Panc1 (cell line): ENCODE measurements around the gene DCBLD2. TPM values are rescaled to one million over a fixed set of nuclear protein-coding genes. Genes with fewer than 3 reads are reported as not detected.

Source experiments
- ATAC-seq: fragments of 200-7000 bp; cut with Tn5 transposase; 2 replicates; pipeline ENCODE4 v1.9.1; 2020; ENCODE audit warnings: mild to moderate bottlenecking, moderate library complexity
- BruUV-seq: library from RNA; stranded (reverse); fragments of 400-500 nt; replicated peaks from 2 replicates; lab custom pipeline; 2021; lab: Mats Ljungman, UMichigan
- CTCF ChIA-PET: fragments of 300-600 bp; sonication (Branson Sonifier 250); formaldehyde crosslinking; loops from one replicate; lab custom pipeline; 2022; ENCODE audit warnings: antibody characterized with exemption; lab: Charles Lee
- POLR2A ChIA-PET: fragments of 300-600 bp; sonication (Branson Sonifier 250); formaldehyde crosslinking; loops from one replicate; lab custom pipeline; 2022; ENCODE audit warnings: antibody characterized with exemption; lab: Charles Lee
- DNase-seq: peaks from one replicate; pipeline ENCODE4 v3.0.0-alpha.2; 2010; ENCODE audit warnings: low read depth, low spot score
- H3K27ac ChIP-seq: 2 replicates; pipeline ENCODE4 v1.5.1; 2011; ENCODE audit warnings: mild to moderate bottlenecking, low read length, inconsistent platforms
- H3K27me3 ChIP-seq: fragments of 200-500 bp; sonication (Bioruptor generic); 2 replicates; pipeline ENCODE4 v1.6.0; 2014; ENCODE audit warnings: low read length, inconsistent platforms; ENCODE audit not compliant: control insufficient read depth, insufficient read depth
- H3K36me3 ChIP-seq: fragments of 200-500 bp; sonication (Bioruptor generic); 2 replicates; pipeline ENCODE4 v1.5.1; 2014; ENCODE audit warnings: inconsistent platforms, mild to moderate bottlenecking, low read length, moderate library complexity; ENCODE audit not compliant: control insufficient read depth, insufficient read depth
- H3K4me1 ChIP-seq: 2 replicates; pipeline ENCODE4 v1.5.1; 2011; ENCODE audit warnings: inconsistent platforms, mild to moderate bottlenecking, low read length, moderate library complexity; ENCODE audit not compliant: control insufficient read depth, insufficient read depth
- H3K4me3 ChIP-seq, 2 experiments: 2 replicates each; pipeline ENCODE4 v1.5.1; 2011 to 2012; ENCODE audit warnings: low read depth in 2 of 2, low read length in 2 of 2, mild to moderate bottlenecking in 2 of 2, inconsistent platforms in 1 of 2, moderate library complexity in 1 of 2
- H3K9me3 ChIP-seq: fragments of 200-500 bp; sonication (Bioruptor generic); 2 replicates; pipeline ENCODE4 v1.5.1; 2014; ENCODE audit warnings: low read depth, mild to moderate bottlenecking, inconsistent platforms, low read length, moderate library complexity; ENCODE audit not compliant: control insufficient read depth, insufficient read depth
- POLR2AphosphoS5 ChIP-seq: IDR thresholded peaks from 2 replicates; pipeline ENCODE4 v1.6.1; 2012; ENCODE audit warnings: mild to moderate bottlenecking, low read depth, low read length, moderate library complexity
- REST ChIP-seq, 2 experiments: IDR thresholded peaks; 2 replicates each; pipeline ENCODE4 v1.6.1; 2011 to 2012; ENCODE audit warnings: low read depth in 2 of 2, control low read depth in 1 of 2, low read length in 1 of 2, mild to moderate bottlenecking in 1 of 2, moderate library complexity in 1 of 2; ENCODE audit not compliant: insufficient read depth in 1 of 2
- SIN3A ChIP-seq: IDR thresholded peaks from 2 replicates; pipeline ENCODE4 v1.6.1; 2012; ENCODE audit warnings: low read depth, mild to moderate bottlenecking, low read length, moderate library complexity, borderline replicate concordance; ENCODE audit not compliant: insufficient read depth
- TCF7L2 ChIP-seq: IDR thresholded peaks from 2 replicates; pipeline ENCODE4 v1.6.1; 2011; ENCODE audit warnings: mild to moderate bottlenecking, low read depth, low read length, inconsistent platforms
- in situ Hi-C: cut with HindIII; loops from 2 replicates; pipeline ENCODE4 v1.10.0; 2016; ENCODE audit warnings: low sequenced_read_pairs, low pct_unique_long_range_greater_than_20kb
- intact Hi-C: fragments of 100-400 bp; cut with micrococcal nuclease; formaldehyde crosslinking; loops from one replicate; pipeline ENCODE4 v1.10.0; 2022; ENCODE audit not compliant: unreplicated experiment
- total RNA-seq: library from RNA; stranded (reverse); gene quantifications from one replicate; pipeline ENCODE4 v1.2.1, GENCODE V29; 2021; ENCODE audit not compliant: unreplicated experiment

Gene DCBLD2
- total RNA-seq, 1 experiment from 2014 or later = 54.4 TPM

DNA sequence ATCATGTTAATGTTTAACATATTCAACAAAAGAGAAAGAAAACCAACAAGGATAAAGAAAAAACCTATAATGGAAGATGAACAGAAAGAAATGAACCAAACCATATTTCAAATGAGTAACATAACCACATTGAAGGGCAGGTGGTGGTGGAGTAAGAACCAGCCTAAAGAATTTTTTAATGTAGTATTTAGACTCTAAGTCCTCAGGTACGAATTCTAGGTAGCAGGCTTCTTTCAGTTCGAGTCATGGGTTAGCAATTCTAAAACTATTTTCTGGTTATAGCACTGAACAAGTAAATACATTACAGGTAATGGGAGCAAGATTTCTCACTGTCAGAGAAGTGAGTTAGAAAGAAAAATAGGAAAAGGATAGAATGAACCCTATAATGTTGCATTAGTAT, 24.4 kb downstream of the DCBLD2 start:
- ChIA-PET CTCF (no interaction called here), POLR2A (no interaction called here)
- Histone ChIP-seq H3K9me3 (no peaks in the 10 kb centered on the region), H3K27me3 (no peaks in the 10 kb centered on the region), H3K4me3 (no peak overlapping the region), H3K27ac (no peak overlapping the region), H3K4me1 (no peaks in the 10 kb centered on the region; the same call in 1 of the 2 replicates), H3K36me3 (no peaks in the 10 kb centered on the region)
- DNase-seq = no peak
- no peak for TF ChIP-seq REST (IDR thresholded peaks at IDR 0.05; ENCODE audit: insufficient read depth in 1 of 2, low read depth in 2 of 2, low read length in 1 of 2)
- no TSS peak for BruUV-seq
- intact Hi-C loops = no loop called here
- no peak for ATAC-seq
- in situ Hi-C loops = no loop called here

DNA sequence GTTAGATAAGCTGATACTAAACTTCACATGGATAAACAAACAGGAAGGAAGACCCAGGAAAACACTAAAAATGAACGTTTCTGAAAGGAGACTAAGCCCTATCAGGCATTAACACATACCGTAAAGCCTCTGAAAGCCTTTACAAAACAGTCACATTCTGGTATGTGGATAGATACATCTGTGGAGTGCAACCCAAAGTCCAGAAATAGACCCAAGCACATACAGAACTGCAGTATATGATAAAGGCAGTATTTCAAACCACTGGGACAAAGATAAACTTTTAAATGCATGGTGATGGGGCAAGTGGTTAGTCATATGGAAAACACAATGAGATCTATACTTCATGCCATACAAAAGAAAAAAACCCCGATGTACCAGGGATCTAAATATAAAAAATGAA, 26.0 kb downstream of the DCBLD2 start:
- no TSS peak for BruUV-seq
- TF ChIP-seq SIN3A = no peak
- DNase-seq = no peak
- intact Hi-C loops (no loop called here), in situ Hi-C loops (no loop called here)
- no peak overlapping the region for H3K4me3 ChIP-seq
- H3K27me3 ChIP-seq = no peaks in the 10 kb centered on the region
- CTCF ChIA-PET = no interaction called here
- POLR2A ChIA-PET = interaction anchor here (0.6 kb wide), 1 partner anchor 20 kb away, joined by 3 read pairs; no protein-coding TSS in a partner anchor
- no peak overlapping the region for H3K27ac ChIP-seq
- H3K36me3 ChIP-seq = no peaks in the 10 kb centered on the region
- H3K4me1 ChIP-seq = no peaks in the 10 kb centered on the region; the same call in 1 of the 2 replicates
- no peaks in the 10 kb centered on the region for H3K9me3 ChIP-seq
- ATAC-seq = no peak

- ChIA-PET CTCF (no interaction called here), POLR2A (no interaction called here)
- Histone ChIP-seq H3K27me3 (no peaks in the 10 kb centered on the region), H3K27ac (no peak overlapping the region), H3K4me1 (no peaks in the 10 kb centered on the region; the same call in 1 of the 2 replicates), H3K4me3 (no peak overlapping the region), H3K36me3 (no peaks in the 10 kb centered on the region), H3K9me3 (no peaks in the 10 kb centered on the region)
- no peak for DNase-seq
- ATAC-seq = no peak
- intact Hi-C loops = no loop called here
- in situ Hi-C loops = no loop called here
- no TSS peak for BruUV-seq
- TF ChIP-seq REST (IDR thresholded peaks at IDR 0.05; ENCODE audit: insufficient read depth in 1 of 2, low read depth in 2 of 2, low read length in 1 of 2) = no peak
- TF ChIP-seq TCF7L2 = no peak
- TF ChIP-seq POLR2AphosphoS5 = no peak
These were observed 26.8 kb downstream of the DCBLD2 start for GRCh38 chr3:98874602-98875249.
